HG02763 (cell line): ENCODE results near the gene DNAH14.
"Not testable (repeated sequence)": the region's sequence is repeated elsewhere in the genome, so short reads cannot be mapped to it uniquely, and the experiment has no call there.

Experiments used
- ATAC-seq: cut with Tn5 transposase; IDR thresholded peaks from one replicate; pipeline ENCODE4 v1.9.1; 2021; ENCODE audit warnings: mild to moderate bottlenecking, moderate library complexity; ENCODE audit not compliant: unreplicated experiment

Gene DNAH14

DNA sequence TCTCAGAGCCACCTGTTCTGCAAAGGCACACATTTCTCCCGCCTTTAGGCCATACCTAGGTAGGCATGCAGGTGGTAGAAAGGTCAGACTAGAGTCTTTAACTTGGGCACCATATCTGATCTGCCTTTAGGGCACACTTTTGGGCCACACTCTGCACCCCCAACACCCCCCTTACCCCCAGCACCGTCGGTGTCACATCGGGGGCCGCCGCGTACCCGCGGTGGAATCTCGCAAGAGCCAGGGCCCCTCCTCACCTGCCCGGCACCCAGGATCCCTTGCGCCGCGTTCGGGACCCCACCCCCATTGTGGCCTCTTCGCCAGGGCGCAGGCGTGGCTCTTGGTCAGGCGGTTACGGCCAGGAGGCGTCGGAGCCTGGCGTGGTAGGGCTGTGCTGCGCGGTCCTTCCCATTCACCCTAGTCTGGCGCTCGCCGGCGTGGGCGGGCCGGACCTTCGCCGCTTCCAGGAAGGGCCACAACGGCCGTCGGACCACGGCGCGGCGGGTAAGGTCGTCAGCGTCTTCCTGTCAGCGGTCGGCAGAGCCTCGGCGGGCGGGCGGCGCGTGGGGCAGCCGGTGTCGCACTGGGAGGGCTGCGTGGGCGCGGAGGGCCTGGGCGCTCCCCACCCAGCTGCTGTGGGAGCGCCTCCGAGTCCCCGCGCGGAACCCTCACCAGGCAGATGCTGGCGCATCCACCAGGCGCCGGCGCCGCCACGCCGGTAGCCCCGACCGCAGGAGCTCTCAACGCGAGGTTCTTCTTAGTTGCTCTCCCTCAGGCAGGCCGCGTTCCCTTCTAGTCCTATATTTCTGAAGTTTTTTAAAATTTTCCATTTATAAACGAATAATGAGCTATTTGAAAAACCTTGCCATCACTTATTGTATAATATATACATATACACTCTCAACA, at the start of gene DNAH14:
TSS of gene DNAH14 (plus strand) at position 341 of the 903 bp plus-strand sequence. CDS start 23,028 bp downstream, outside the sequence.
- ATAC-seq: peak; percentile 58

DNA sequence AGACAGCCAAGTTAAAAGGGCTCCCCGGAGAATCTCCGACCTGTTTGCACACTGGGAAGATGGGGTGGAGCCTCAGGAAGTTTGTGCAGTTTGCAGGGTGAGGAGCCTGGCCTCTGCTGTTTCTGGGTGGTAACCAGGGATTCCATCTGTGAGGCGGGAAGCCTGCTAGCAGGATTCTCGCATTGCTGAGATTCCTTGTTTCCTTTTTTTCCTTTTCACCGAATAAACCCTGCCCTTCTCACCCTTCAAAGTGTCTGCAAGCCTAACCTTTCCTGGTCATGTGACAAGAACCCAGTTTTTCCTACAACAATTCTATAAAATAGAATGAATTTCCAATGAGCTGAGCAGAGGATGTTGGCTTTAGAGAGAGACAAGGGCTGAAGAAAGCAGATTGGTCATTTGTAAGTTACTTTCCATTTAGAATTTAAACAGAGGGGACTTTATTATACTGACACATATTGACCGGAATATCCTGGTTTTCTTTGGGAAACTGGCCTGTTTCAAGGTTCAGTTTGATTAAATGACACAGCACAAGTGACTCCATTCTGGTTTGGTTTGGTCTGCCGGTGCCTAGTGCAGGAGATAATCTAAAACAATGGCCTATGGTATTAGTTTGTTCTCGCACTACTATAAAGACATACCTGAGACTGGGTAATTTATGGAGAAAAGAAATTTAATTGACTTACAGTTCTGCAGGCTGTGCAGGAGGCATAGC, 48.7 kb upstream of the DNAH14 start:
- no peak for ATAC-seq

DNA sequence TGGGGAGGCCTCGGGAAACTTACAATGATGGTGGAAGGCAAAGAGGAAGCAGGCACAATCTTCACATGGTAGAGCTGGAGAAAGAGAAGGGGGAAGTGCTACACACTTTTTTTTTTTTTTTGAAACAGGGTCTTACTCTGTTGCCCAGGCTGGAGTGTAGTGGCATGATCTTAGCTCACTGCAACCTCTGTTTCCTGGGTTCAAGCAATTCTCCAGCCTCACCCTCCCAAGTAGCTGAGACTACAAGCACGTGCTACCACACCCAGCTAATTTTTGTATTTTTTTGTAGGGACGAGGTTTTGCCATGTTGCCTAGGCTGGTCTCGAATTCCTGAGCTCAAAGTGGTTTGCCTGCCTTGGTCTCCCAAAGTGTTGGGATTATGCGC, 48.2 kb upstream of the DNAH14 start:
- not testable (repeated sequence) for ATAC-seq

DNA sequence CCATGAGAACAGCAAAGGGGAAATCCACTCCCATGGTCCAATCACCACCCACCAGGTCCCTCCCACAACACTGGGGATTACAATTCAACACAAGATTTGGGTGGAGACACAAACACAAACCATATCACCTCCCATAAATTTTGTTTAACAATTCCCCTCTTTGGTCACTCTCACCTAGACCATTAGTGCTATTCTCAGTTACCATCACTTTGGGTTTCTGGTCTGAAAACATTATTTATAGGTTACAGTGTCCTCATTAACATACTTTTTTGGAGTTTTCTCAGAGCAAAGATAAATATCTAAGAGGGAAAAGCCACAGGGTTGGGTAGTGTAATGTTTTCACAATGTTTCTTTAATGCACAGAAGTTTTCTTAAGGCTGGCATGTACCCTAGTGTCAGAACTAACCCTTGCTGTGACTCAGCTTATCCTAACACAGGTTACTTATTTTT, 47.7 kb upstream of the DNAH14 start:
- no peak for ATAC-seq

DNA sequence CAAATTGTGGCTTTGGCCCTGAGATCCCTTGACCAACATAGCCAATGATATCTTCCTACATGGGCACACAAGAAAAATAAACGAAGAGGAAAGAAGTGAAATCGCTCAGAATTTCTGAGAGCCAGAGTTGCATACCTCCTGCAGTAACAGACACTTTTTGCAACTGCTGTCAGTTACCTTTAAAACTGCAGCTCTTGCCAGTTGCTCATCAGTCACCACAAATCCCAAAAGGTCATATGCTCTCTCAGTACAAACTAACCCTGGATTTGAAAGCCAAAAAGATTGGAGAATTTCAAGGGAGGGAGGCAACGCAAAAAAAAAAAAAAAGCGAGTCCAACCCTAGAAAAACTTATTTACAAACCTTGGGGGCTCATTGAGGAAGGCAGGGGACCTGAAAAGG, 47.2 kb upstream of the DNAH14 start:
- no peak for ATAC-seq

DNA sequence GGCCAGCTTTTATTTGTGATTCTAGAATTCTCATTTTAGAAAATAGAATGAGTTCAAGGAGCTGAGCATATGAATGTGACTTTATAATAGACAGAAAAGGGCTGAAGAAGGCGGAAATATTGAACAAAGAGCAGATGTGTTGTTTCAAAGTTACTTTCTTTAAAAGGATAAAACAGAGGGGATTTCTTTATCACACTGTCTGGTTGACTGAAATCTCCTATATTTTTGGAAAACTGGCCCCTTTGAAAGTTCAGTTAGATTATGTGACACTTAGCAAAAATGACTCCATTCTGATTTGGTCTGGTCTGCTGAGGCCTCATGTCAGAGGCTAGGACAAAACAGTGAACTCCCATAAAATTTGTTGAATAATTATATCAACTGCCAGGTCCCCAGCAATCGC, 46.4 kb upstream of the DNAH14 start:
- no peak for ATAC-seq

DNA sequence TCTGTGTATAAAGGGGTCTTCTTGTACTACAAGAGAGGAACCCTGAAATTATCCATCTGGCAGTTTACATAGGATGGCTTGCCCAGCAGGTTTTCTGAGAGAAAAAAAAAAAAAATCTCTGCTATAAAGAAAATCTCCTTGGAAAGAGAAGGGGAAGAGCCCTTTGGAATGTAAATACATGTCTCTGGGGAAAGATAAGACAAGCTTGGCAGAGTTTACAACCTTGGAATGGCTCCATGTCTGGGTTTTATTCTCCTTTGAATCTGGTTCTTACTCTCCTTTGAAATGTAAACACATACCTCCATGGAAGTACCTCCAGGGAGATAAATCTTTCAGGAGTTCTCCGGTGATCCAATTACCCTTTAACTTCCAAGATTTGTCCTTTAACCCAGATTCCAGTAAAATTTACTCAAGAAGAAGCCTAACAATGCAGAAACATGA, 45.1 kb upstream of the DNAH14 start:
- ATAC-seq: no peak

DNA sequence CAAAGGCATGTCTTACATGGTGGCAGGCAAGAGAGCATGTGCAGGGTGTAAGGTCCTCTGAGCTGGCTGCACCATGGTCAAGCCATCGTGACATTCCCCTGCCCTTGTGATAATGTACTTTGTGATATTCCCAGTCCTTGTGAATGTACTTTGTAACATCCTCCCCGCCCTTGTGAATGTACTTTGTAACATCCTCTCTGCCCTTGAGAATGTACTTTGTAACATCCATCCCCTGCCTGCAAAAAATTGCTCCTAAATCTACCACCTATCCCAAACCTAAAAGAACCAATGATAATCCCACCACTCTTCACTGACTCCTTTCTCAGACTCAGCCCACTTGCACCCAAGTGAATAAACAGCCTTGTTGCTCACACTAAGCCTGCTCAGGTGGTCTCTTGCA, 44.1 kb upstream of the DNAH14 start:
- not testable (repeated sequence) for ATAC-seq

DNA sequence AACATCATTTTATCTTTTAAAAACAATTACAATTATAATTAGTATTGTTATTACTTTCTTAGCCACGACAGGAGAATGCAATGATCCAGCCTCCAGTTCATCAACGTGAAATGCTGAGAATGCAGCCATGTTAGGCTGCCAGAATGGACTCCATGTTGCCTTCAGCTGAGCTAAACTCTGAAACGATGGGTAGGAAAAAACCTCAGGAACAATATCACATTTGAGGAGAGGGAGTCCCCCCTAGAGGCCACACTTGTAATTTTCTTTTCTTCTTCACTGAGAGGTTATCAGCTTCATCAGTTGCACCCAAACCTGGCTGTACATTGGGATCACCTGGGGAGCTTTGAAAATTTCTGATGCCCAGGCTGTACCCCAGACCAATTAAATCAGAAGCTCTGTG, 34.6 kb upstream of the DNAH14 start:
- no peak for ATAC-seq

DNA sequence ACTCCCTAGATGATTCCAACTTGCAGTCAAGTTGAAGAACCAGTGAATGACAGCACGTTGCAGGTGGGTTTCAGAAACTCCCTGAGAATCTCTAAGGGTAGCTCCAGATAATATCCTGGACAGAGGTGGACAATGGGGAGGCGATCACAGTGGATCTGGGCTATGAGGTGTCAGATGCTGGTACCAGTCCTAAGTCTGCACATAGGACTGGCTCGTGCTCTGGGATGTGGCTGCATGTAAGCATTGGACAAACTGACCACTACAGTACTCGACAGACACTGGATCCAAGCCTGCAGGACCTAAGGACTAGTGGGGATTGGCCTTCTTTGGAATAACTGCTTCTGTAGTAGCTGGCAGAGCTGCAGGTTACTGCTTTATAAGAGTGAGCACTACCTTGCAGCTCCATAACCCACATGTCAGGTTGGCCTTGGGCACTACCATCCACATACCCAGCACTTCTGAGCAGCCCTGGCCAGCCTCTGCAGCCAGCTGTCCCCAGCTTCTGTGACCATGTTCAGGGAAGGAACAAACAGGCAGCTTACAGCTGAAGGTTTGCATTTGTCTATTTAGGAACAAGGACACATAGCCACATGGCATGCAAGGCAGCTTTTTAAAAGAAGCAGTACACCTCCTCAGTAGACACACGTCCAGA, 33.2 kb upstream of the DNAH14 start:
- ATAC-seq: no peak

DNA sequence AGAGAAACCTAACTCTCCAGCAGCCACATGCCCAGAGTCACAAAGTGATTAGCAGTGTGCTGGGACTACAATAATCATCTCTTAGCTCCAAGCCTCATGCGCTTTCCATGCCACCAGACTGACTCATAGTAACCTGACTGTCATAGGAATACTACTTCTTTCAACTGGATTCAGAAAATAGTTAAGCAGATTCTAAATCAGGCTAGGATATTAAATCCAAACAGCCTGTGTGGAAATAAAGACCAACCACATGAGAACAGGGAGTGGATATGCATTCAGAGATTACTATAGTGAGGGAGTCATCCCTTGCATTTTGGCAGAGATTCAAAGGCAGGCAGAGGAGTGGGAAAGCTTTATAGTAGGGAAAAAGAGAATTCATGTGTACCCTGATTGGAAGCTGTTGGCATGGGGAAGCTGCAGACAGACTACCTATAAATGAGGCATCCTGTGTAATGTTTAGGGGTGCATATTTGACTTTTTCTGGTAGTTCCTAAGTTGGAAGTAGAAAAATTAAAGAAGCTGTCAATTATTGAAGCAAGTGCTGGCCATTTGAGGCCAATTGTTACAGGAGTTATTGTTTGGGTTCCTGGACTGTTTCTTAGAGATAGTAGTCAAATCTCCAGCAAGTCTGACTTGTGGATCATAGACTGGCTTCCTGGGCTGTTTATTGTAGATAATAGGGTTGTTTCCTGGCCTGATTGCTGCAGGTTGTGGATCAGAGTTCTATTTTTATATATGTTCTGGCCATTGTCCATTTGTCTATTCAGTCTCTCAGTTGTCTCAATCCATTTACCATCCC, 31.7 kb upstream of the DNAH14 start:
- no peak for ATAC-seq

DNA sequence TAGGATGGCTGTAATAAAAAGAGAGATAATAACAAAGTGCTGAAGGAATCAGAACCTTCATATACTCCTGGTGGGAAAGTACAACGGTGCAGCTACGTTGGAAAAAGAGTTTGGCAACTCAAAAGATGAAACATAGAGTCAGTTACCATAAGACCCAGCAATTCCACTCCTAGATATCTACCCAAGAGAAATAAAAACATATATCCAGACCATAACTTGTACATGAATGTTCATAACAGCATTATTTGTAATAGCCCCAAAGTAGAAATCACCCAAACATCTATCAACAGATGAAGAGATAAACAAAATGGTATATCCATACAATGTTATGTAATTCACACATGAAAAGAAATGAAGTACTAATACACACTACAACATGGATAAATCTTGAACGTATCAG, 30.5 kb upstream of the DNAH14 start:
- ATAC-seq: no peak

DNA sequence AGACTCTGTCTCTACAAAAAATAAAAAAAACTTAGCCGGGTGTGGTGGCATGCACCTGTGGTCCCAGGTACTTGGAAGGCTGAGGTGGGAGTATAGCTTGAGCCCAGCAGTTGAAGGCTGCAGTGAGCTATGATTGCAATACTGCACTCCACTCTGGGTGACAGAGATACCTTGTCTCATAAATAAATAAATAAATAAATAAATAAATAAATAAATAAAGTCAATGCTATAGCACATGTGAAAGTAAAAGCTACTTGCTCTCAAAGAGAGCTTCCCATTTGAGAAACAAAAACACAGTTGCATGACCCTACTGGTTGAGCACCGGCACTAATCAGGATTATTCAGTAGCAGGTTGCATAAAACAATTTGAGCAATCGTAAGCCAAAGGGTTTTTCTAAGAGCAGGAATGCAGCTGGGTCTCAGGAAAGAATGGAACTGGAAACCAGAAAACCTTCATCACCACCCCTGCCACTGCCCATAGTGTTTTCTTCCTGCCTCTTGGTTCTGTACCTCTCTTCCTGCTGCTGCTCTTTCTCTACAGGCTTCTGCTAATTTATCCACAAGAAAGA, 29.3 kb upstream of the DNAH14 start:
- ATAC-seq: no peak

DNA sequence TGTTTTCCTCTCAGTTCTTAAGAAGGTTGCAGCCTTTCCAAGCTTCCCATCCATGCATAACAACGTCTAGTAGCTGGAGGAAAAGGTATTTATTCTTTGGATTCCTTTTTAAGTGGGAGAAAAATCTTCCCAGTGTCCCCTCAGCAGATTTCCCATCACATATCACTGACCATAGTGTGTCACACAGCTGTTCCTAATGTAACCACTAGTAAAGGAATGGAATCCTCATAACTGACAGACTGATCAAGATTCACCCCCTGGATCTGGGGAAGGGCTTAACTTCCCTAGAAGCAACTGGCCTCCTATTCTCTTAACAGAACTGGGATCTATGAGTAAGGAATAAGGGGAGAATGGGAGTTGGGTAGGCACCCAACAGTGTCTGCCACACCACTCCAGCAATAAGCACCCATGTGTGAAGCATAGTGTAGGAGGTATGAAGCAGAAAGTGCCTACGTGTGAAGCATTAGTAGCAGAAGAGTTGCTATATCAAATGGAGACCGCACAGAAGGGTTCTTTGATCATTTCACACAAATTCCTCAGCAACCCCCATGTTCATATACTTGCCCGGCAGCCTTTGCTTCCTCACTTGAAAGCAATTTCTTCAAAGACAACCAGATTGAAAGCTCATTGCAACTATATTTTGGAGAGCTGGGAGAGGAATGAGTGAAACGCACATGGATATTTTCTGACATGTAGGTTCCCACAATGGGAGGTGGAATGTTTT, 28.2 kb upstream of the DNAH14 start:
- ATAC-seq: no peak

DNA sequence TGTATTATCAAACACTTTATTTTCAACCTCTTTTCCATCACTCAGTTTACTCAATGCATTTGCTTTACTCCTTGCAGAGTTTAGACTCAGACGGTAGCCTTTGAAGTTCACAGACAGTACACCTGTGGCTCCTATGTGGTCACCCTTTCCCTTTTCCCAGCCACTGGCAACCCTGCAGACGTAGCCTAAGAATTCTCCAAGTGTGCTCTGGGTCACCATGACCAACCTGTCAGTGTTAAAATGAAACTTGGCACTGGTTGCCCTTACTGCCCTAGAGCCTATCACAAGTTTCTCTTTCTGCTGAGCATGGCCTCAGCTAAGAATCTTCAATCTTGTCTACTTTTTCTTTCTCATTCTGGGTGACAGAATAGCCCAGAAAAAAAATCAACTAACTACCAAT, 25.5 kb upstream of the DNAH14 start:
- no peak for ATAC-seq

DNA sequence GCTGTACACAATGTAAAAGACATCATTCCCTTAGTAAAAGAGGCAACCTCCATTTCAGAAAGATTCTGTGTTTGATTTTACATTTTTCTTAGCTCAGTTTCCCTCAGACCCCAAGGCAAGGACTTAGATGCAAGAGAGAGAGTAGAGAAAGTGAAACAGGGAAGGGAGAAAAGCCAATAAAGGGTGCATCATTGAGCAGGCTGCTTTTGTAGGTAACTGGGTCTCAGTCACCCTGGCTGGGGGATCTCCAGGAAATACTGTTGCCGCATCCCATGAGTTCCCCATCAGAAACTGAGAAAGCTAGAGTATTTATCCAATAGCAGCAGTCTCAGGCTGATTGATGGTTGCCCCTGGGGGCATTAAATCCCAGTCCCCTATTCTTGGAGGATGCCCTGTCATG, 23.1 kb upstream of the DNAH14 start:
- no peak for ATAC-seq

DNA sequence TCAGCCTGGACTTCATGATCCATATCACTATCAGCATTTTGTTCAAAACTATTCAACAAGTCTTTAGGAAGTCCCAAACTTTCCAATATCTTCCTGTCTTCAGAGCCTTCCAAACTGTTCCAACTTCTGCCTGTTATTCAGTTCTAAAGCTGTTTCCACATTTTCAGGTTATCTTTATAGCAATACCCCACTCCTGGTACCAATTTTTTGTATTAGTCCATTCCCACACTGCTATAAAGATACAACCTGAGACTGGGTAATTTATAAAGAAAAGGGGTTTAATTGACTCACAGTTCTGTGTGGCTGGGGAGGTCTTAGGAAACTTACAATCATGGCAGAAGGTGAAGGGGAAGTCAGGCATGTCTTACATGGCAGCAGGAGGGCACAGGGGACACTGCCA, 18.3 kb upstream of the DNAH14 start:
- ATAC-seq: no peak

DNA sequence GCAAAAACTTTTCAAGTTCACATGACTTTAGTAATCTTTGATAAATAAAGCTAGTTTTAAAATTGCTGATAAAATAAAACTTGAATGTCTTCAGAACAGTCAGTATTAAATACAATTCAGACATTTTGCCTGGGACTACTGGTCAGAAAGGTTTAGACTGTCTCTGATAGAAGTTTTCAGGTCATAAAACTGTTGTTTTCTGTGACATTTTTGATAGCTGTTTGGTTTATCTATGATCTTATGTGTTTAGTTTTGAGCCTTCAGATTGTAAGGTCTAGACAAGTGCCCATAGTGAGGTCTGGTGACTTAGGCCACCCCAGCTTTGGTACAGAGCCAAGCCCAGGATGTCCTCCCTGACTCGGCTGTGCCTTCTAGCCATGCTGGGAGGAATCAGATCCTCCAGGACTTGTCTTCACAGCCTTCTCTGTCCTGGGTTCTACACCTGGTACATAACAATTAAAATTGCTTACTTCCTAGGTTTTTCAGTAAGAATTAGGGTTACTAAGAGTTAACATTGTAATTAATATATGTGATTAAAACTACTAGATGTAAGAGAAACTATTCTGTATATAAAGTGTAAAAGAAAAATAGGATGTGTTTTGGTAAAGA, 15.1 kb upstream of the DNAH14 start:
- no peak for ATAC-seq

DNA sequence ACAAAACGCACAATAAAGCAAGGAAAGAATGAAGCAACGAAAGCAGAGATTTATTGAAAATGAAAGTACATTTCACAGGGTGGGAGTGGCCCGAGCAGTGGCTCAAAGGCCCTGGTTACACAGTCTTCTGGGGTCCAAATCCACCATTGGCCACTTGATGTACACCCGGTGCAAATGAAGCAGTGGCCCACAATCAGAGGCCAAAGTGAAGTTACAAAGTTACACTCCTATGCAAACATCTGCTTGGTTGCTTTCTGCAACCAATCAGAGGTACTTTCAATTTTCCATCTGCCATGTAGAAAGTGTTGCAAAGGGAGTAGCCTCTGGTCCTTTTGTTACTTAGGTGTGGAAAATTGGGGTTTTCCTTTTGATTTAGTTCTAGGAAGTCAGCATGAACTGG, 10.0 kb upstream of the DNAH14 start:
- ATAC-seq: no peak
